Activated naive CD4-positive, alpha-beta T cell treated with anti-CD3 and anti-CD28 coated beads, Interleukin-2, amount 10 ng/mL, durations not matched to agents 7 days and 5 days (primary cell): ENCODE results near the gene NPTN.
"Not testable (repeated sequence)": the region's sequence is repeated elsewhere in the genome, so short reads cannot be mapped to it uniquely, and the experiment has no call there.

Experiments used
- CTCF ChIA-PET: fragments of 350-600 bp; sonication (Branson Sonifier 250); formaldehyde crosslinking; loops from one replicate; lab custom pipeline; 2021; ENCODE audit warnings: antibody characterized with exemption; lab: Charles Lee
- DNase-seq: peaks from one replicate; pipeline ENCODE4 v3.0.0-alpha.2; 2020
- H3K27ac Mint-ChIP-seq: one replicate; pipeline ENCODE4 v1.8.0; 2021; ENCODE audit warnings: mild to moderate bottlenecking, moderate library complexity, mixed read lengths
- H3K27me3 Mint-ChIP-seq: one replicate; pipeline ENCODE4 v1.8.0; 2021; ENCODE audit warnings: mild to moderate bottlenecking, mixed read lengths
- H3K36me3 Mint-ChIP-seq: one replicate; pipeline ENCODE4 v1.8.0; 2021; ENCODE audit warnings: mixed read lengths
- H3K4me1 Mint-ChIP-seq: one replicate; pipeline ENCODE4 v1.8.0; 2021; ENCODE audit warnings: mixed read lengths
- H3K4me3 Mint-ChIP-seq: one replicate; pipeline ENCODE4 v1.8.0; 2021; ENCODE audit warnings: mild to moderate bottlenecking, moderate library complexity, mixed read lengths
- H3K9me3 Mint-ChIP-seq: one replicate; pipeline ENCODE4 v1.8.0; 2021; ENCODE audit warnings: mixed read lengths

Gene NPTN

GRCh38 chr15:73655724-73656123 lies 22.5 kb upstream of the NPTN start:
- no peak for DNase-seq
- no peak overlapping the region for H3K4me3 Mint-ChIP-seq
- H3K27me3 Mint-ChIP-seq, result peaks cover 16% of the 10 kb centered on the region
- H3K36me3 Mint-ChIP-seq, result no peaks in the 10 kb centered on the region
- H3K4me1 Mint-ChIP-seq, result peaks cover 3% of the 10 kb centered on the region
- CTCF ChIA-PET, result no interaction called here
- H3K27ac Mint-ChIP-seq, result no peak overlapping the region
- H3K9me3 Mint-ChIP-seq, result no peaks in the 10 kb centered on the region

DNA sequence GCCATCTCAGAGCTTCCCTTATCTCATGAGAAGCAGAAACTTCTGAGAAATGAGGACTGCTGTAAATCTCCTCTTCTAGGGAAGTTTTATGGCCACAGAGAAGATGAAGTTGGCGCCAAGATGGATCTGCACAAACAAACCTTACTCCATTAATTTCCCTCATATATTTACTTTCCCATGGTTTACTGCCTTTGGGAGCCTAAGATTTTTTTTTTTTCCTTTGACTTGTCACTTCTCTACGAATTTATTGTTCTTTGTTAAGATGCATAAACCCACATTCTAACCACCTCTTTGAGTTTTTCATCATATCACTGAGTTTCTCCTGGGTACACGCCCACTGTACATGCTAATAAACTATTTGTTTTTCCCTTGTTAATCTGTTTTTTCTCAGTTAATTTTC lies 21.5 kb upstream of the NPTN start:
- Mint-ChIP-seq H3K9me3 (no peaks in the 10 kb centered on the region), H3K36me3 (no peaks in the 10 kb centered on the region), H3K4me1 (peaks cover 2% of the 10 kb centered on the region), H3K27me3 (peaks cover 5% of the 10 kb centered on the region), H3K27ac (no peak overlapping the region), H3K4me3 (no peak overlapping the region)
- DNase-seq, result no peak
- CTCF ChIA-PET, result no interaction called here

DNA sequence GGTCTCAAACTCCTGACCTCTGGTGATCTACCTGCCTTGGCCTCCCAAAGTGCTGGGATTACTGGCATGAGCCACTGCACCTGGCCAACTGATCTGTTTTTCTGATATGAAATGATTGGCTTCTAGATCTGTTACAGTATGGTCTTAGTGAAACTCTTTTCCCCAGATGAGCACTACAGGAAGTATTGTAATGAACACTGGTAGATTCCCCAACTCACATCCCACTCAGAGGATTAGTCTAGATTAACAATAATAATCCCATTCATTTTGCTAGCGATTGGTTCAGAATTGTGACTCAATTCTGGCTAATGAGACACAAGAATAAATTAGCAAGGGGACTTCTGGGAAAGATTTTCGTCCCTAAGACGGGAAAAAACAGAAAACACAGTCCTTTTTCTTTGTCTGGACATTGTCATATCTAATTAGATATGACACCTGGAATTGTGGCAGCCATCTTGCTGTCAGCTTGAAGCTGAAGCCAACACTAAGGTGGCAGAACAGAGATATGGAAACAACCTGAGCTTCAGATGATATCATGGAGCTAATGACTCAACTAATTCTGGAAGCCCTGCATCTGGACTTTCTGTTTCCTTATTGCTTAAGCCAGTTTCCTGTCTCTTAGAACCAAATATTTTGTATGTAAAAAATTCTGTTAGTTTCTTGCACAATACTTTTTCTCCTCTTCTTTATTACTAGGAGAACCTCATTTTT lies 17.4 kb upstream of the NPTN start:
- H3K27me3 Mint-ChIP-seq, result peaks cover 8% of the 10 kb centered on the region
- H3K27ac Mint-ChIP-seq, result no peak overlapping the region

DNA sequence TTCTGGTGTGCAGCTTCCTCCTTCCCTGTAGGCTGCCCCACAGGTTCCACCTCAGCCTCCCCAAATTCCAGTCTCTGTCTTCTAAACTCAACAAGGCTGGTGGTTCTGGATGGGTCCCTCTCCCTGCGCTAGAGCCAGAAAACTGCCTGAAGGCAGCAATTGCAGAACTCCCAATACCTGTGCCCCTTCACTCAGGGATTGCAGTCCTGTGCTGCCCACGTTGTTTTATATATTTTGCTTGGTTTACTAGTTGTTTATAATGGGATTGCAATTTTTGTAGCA lies 14.8 kb upstream of the NPTN start:
- H3K27me3 Mint-ChIP-seq, result peaks cover 4% of the 10 kb centered on the region

More for the DNA sequence above, 17.4 kb upstream of the NPTN start:
- no peaks in the 10 kb centered on the region for H3K36me3 Mint-ChIP-seq
- no peaks in the 10 kb centered on the region for H3K9me3 Mint-ChIP-seq
- H3K4me3 Mint-ChIP-seq, result no peak overlapping the region
- peaks cover 2% of the 10 kb centered on the region for H3K4me1 Mint-ChIP-seq
- CTCF ChIA-PET, result interaction anchor here (0.8 to 2.0 kb wide), 4 partner anchors 14 to 54 kb away, joined by 3 to 14 read pairs (median 4); no protein-coding TSS in a partner anchor
- DNase-seq, result no peak

DNA sequence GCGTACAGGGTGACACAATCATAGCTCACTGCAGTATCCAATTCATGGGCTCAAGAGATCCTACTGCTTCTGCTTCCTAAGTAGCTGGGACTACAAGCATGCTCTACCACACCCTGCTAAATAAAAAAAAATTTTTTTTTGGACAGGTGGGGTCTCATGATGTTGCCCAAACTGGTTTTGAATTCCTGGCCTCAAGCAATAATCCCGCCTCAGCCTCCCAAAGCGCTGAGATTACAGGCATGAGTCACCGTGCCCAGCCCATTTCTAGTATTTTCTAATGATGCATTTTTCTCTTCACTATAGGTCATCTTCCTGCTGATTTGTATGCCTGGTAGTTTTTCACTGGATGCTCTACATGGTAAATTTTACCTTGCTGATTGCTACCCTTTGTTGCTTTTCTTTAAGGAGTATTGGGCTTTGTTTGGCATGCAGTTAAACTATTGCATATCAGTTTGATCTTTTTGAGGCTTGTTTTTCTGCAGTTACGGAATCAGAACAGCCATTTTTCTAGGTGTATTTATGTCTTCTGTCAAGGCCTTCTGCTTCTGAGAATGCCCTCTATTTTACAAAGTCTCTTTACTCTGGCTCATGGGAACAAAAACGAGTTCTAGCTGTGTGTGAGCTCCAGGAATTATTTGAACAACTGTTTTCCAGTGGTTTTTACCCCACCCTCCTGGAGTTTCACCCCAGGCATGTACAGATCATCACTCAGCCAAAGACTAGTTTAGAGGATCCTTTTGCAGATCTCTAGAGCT lies 14.2 kb upstream of the NPTN start:
- Mint-ChIP-seq H3K4me1 (peaks cover 2% of the 10 kb centered on the region), H3K4me3 (no peak overlapping the region), H3K9me3 (no peaks in the 10 kb centered on the region), H3K27me3 (peaks cover 4% of the 10 kb centered on the region), H3K36me3 (no peaks in the 10 kb centered on the region), H3K27ac (no peak overlapping the region)
- DNase-seq, result no peak
- CTCF ChIA-PET, result interaction anchor here (0.7 kb wide), 1 partner anchor 30 kb away, joined by 3 read pairs; no protein-coding TSS in a partner anchor

More for the DNA sequence above, 14.8 kb upstream of the NPTN start:
- CTCF ChIA-PET, result interaction anchor here (0.7 kb wide), 1 partner anchor 29 kb away, joined by 3 read pairs; no protein-coding TSS in a partner anchor
- no peak for DNase-seq
- Mint-ChIP-seq H3K4me1 (peaks cover 2% of the 10 kb centered on the region), H3K4me3 (no peak overlapping the region), H3K36me3 (no peaks in the 10 kb centered on the region), H3K9me3 (no peaks in the 10 kb centered on the region), H3K27ac (no peak overlapping the region)

DNA sequence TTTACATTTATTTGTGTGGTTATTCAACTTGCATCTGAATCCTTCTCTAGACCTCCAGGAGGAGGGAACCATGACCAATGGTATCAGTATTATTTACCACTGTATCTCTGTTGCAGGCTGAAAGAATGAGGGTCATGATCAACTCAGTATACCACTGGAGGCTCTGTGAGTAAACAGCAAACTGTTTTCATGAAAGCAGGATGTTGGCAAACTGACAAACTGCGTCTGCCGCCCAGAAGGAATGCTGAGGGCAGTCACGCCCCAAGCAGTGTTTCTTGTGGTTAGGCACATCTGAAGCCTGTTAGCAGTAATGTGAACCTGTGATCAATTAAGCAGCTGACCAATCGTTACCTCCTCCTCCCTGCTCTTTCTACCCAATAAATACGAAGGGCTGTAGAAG lies 6.3 kb upstream of the NPTN start:
- CTCF ChIA-PET, result interaction anchor here (2.3 to 14.2 kb wide), 3 partner anchors 38 to 78 kb away, joined by 7 to 275 read pairs (median 79); no protein-coding TSS in a partner anchor
- not testable (repeated sequence) for H3K9me3 Mint-ChIP-seq, H3K36me3 Mint-ChIP-seq, H3K4me1 Mint-ChIP-seq, DNase-seq, H3K4me3 Mint-ChIP-seq, H3K27ac Mint-ChIP-seq
- H3K27me3 Mint-ChIP-seq, result peaks cover 23% of the 10 kb centered on the region

- CTCF ChIA-PET, result interaction anchor here (0.9 to 14.2 kb wide), 20 partner anchors 8 to 331 kb away, joined by 3 to 275 read pairs (median 12); no protein-coding TSS in a partner anchor
- H3K9me3 Mint-ChIP-seq, result peaks cover 6% of the 10 kb centered on the region
- H3K4me3 Mint-ChIP-seq, result no peak overlapping the region
- peaks cover 29% of the 10 kb centered on the region for H3K27me3 Mint-ChIP-seq
- no peak overlapping the region for H3K27ac Mint-ChIP-seq
- peaks cover 16% of the 10 kb centered on the region for H3K4me1 Mint-ChIP-seq
- no peaks in the 10 kb centered on the region for H3K36me3 Mint-ChIP-seq
- DNase-seq, result no peak
Observed at GRCh38 chr15:73637527-73637926, 4.3 kb upstream of the NPTN start.

DNA sequence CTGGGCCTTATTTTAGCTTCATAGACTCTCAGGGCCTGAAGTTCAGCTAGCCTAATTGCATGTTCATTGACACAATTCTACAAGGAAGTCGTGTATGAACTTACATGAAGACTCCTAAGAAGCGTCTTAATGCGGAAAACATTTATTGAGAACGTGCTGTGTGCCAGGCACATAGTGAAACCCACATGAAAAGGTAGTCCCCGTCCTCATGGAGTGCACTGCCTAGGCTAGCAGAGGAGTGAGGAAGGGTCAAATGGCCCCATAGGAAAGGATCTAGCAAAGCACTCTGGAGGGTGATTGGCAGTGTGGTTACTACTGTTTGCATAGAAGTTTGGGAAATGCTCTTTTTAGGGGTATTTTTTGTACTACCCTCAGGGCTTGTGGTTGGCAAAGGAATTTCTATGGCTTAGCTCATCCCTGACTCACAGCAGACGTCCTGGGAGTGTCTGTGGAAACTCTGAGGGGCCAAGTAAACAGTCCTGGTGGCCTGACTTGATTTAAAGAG lies 854 bp upstream of the NPTN start:
- CTCF ChIA-PET, result interaction anchor here (1.0 to 14.2 kb wide), 5 partner anchors 16 to 848 kb away, joined by 3 to 275 read pairs (median 26); no protein-coding TSS in a partner anchor
- H3K36me3 Mint-ChIP-seq, result peaks cover 2% of the 10 kb centered on the region
- no peaks in the 10 kb centered on the region for H3K9me3 Mint-ChIP-seq
- H3K4me1 Mint-ChIP-seq, result peaks cover 36% of the 10 kb centered on the region
- peak overlapping the region; percentile 78 for H3K27ac Mint-ChIP-seq
- H3K27me3 Mint-ChIP-seq, result peaks cover 23% of the 10 kb centered on the region
- peak overlapping the region; percentile 81 for H3K4me3 Mint-ChIP-seq
- no peak for DNase-seq

GRCh38 chr15:73632670-73633058 lies 525 bp downstream of the NPTN start:
- CTCF ChIA-PET, result interaction anchor here (0.8 to 14.2 kb wide), 4 partner anchors 10 to 73 kb away, joined by 4 to 275 read pairs (median 5); no protein-coding TSS in a partner anchor
- peaks cover 40% of the 10 kb centered on the region for H3K4me1 Mint-ChIP-seq

GRCh38 chr15:73631915-73632669 lies 1.1 kb downstream of the NPTN start:
- Mint-ChIP-seq H3K27me3 (peaks cover 16% of the 10 kb centered on the region), H3K9me3 (no peaks in the 10 kb centered on the region), H3K4me3 (peak overlapping the region; percentile 81), H3K27ac (peak overlapping the region; percentile 64), H3K36me3 (peaks cover 2% of the 10 kb centered on the region), H3K4me1 (peaks cover 40% of the 10 kb centered on the region)
- CTCF ChIA-PET, result interaction anchor here (0.8 to 14.2 kb wide), 7 partner anchors 9 to 72 kb away, joined by 3 to 275 read pairs (median 5); no protein-coding TSS in a partner anchor
- no peak for DNase-seq

More at GRCh38 chr15:73632670-73633058, 525 bp downstream of the NPTN start:
- Mint-ChIP-seq H3K36me3 (peaks cover 2% of the 10 kb centered on the region), H3K9me3 (no peaks in the 10 kb centered on the region), H3K27me3 (peaks cover 17% of the 10 kb centered on the region), H3K27ac (peak overlapping the region; percentile 64), H3K4me3 (peak overlapping the region; percentile 81)
- no peak for DNase-seq

GRCh38 chr15:73630921-73631362 lies 2.2 kb downstream of the NPTN start:
- H3K36me3 Mint-ChIP-seq, result peaks cover 2% of the 10 kb centered on the region
- CTCF ChIA-PET, result interaction anchor here (0.7 to 14.2 kb wide), 6 partner anchors 8 to 71 kb away, joined by 3 to 275 read pairs (median 4); no protein-coding TSS in a partner anchor
- H3K4me1 Mint-ChIP-seq, result peaks cover 34% of the 10 kb centered on the region
- H3K27ac Mint-ChIP-seq, result no peak overlapping the region
- no peak for DNase-seq
- H3K27me3 Mint-ChIP-seq, result peaks cover 10% of the 10 kb centered on the region
- H3K9me3 Mint-ChIP-seq, result no peaks in the 10 kb centered on the region
- no peak overlapping the region for H3K4me3 Mint-ChIP-seq

DNA sequence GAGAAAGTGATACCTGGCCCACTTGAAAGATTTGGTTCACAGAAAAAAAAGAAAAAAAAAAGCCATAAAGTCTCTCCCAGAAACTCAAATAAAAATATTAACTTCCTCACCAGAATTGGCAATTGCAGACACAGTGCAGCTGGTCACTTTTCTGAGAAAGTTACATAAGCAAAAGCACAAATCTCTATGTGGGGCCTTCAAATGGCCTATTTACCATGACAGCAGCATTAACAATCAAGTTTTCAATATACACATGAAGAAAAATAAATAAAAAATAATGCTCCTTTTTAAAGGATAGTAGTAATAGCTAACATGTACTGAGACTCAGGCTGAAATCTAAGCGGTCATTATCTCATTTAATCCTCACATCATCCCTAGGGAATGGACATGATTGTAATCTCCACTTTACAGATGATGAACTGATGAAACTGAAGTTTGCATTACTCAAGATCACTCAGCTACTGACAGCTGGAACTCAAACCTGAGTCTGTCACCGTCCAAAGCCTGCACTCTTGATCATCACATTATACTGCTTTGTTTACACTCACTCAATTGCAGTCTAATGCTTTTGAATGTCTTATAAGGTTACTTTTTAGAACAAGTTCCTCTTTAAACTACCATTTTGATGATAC lies 3.3 kb downstream of the NPTN start:
- CTCF ChIA-PET, result interaction anchor here (0.7 to 14.2 kb wide), 4 partner anchors 10 to 71 kb away, joined by 4 to 275 read pairs (median 5); no protein-coding TSS in a partner anchor
- Mint-ChIP-seq H3K27ac (no peak overlapping the region), H3K4me1 (peaks cover 32% of the 10 kb centered on the region), H3K27me3 (peaks cover 10% of the 10 kb centered on the region), H3K36me3 (peaks cover 2% of the 10 kb centered on the region), H3K4me3 (no peak overlapping the region), H3K9me3 (no peaks in the 10 kb centered on the region)
- DNase-seq, result no peak
